Progenitor cell of endocrine pancreas (in vitro differentiated cells): ENCODE data around the gene STK35. TPM values are rescaled to one million over a fixed set of nuclear protein-coding genes. Genes with fewer than 3 reads are reported as not detected.

Experiments
- DNase-seq: peaks from one replicate; pipeline ENCODE4 v3.0.0; 2021; ENCODE audit warnings: low spot score; ENCODE audit not compliant: unreplicated experiment
- H3K27ac Mint-ChIP-seq: 2 replicates; pipeline ENCODE4 v1.8.0; 2021; ENCODE audit warnings: mild to moderate bottlenecking, moderate library complexity, mixed read lengths
- H3K27me3 Mint-ChIP-seq: 2 replicates; pipeline ENCODE4 v1.8.0; 2021; ENCODE audit warnings: mixed read lengths
- H3K36me3 Mint-ChIP-seq: 2 replicates; pipeline ENCODE4 v1.8.0; 2022; ENCODE audit warnings: mixed read lengths; ENCODE audit not compliant: insufficient read depth
- H3K4me1 Mint-ChIP-seq: 2 replicates; pipeline ENCODE4 v1.8.0; 2021; ENCODE audit warnings: low read depth, mixed read lengths
- H3K4me3 Mint-ChIP-seq: 2 replicates; pipeline ENCODE4 v1.8.0; 2021; ENCODE audit warnings: low read depth, mild to moderate bottlenecking, moderate library complexity, mixed read lengths
- H3K9me3 Mint-ChIP-seq: 2 replicates; pipeline ENCODE4 v1.8.0; 2021; ENCODE audit warnings: low read depth, mixed read lengths
- total RNA-seq: library from RNA; stranded (reverse); gene quantifications from 2 replicates; pipeline ENCODE4 v1.2.1, GENCODE V29; 2021
- TF ChIP-seq, protein P1 (sequence below): fragments of 200-600 bp; sonication (generic); IDR thresholded peaks from one replicate; pipeline ENCODE4 v1.5.0; 2021; ENCODE audit warnings: antibody characterized with exemption, mild to moderate bottlenecking; ENCODE audit not compliant: unreplicated experiment

Gene STK35
- total RNA-seq, 1 donor from 2014 or later = 41.9 TPM

DNA sequence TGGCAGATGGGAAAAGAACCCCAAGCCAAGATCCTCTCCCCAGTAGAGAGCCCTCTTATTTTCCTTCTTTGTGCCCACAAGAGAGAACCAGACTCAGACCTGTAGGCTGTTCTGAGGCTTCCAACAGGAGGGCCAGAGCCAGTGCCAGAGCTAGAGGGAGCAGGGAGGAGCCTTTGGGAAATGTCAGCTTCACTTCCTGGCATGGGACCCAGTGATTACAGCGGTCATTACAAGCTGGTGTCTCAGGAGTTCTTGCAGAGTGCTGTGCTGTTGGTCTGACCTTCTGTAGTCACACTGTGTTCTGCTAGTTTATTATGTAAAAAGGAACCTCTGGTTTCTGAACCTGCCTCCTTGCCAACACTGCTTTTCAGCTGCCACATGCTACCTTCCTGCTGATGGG is 38.9 kb downstream of the STK35 start:
- H3K27ac Mint-ChIP-seq = no peak overlapping the region
- no peaks in the 10 kb centered on the region for H3K9me3 Mint-ChIP-seq
- H3K36me3 Mint-ChIP-seq = peaks cover 3% of the 10 kb centered on the region
- no peaks in the 10 kb centered on the region for H3K27me3 Mint-ChIP-seq
- H3K4me1 Mint-ChIP-seq = no peaks in the 10 kb centered on the region
- DNase-seq = no peak
- TF ChIP-seq, protein P1, sequence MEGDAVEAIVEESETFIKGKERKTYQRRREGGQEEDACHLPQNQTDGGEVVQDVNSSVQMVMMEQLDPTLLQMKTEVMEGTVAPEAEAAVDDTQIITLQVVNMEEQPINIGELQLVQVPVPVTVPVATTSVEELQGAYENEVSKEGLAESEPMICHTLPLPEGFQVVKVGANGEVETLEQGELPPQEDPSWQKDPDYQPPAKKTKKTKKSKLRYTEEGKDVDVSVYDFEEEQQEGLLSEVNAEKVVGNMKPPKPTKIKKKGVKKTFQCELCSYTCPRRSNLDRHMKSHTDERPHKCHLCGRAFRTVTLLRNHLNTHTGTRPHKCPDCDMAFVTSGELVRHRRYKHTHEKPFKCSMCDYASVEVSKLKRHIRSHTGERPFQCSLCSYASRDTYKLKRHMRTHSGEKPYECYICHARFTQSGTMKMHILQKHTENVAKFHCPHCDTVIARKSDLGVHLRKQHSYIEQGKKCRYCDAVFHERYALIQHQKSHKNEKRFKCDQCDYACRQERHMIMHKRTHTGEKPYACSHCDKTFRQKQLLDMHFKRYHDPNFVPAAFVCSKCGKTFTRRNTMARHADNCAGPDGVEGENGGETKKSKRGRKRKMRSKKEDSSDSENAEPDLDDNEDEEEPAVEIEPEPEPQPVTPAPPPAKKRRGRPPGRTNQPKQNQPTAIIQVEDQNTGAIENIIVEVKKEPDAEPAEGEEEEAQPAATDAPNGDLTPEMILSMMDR = no peak
- no peak overlapping the region for H3K4me3 Mint-ChIP-seq

DNA sequence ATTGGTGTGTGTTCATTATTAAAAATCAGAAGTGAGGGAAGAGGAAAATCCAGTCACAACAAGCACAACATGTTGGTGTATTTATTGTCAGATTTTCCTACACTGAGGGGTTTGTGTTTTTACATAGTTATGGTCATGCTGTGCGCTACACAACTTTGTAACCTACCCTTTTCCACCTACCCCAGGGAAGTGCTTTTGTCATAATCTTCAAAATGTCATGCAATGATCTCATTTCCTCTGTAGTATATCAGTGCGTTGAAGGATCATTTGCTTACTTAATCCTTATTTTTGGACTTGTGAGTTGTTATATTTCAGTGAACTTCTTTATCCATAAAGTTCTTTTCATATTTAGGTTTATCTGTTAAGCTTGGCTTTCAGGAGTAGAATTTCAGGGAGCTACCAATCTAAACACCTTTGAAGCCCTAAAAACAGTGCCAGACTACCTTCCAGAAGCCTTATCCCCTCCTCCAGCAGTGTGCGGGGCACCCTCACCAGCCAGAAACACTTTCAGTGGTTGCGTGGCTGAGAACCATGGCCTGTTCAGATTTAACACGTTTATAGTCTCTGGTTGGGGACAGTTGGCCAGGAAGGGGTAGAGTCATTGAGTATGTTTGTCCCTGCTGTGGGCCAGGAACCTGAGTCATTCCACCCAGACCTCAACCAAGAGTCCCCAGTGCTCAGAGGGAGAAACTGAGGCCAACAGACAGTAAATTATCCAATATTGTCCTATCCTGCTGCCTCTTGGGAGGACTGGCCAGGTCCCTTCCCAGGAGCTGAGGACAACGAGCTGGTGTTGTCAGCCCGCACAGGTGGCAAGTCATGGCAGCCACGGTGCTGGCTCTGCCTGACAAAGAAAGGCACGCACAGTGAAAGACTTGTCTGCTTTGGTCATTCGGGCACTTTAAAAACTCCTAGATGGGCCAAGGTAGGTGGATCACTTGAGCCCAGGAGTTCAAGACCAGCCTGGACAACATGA is 40.3 kb downstream of the STK35 start:
- Mint-ChIP-seq H3K27me3 (no peaks in the 10 kb centered on the region), H3K36me3 (peaks cover 3% of the 10 kb centered on the region), H3K4me3 (no peak overlapping the region), H3K9me3 (no peaks in the 10 kb centered on the region), H3K27ac (no peak overlapping the region), H3K4me1 (no peaks in the 10 kb centered on the region)
- DNase-seq = no peak
- TF ChIP-seq, protein P1 = no peak

DNA sequence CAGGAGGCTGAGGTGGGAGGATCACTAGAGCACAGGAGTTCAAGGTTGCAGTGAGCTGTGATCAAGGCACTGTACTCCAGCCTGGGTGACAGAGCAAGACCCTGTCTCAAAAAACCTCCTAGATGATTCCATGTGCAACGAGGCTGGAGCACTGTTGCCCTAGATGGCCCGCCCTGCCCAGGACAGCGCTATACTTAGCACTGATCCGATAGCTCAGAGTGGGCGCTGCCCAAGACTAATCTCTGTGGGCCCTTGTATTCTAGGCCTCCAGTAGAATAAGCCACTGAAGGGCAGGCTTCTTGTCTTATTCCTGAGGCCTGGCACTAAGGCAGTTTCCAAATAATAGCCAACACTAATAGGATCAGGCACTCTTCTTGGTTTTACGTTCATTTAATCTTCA is 41.0 kb downstream of the STK35 start:
- H3K4me3 Mint-ChIP-seq = no peak overlapping the region
- H3K4me1 Mint-ChIP-seq = no peaks in the 10 kb centered on the region
- H3K27ac Mint-ChIP-seq = peak overlapping the region; percentile 33
- no peak for DNase-seq
- H3K27me3 Mint-ChIP-seq = no peaks in the 10 kb centered on the region
- no peaks in the 10 kb centered on the region for H3K9me3 Mint-ChIP-seq
- peaks cover 3% of the 10 kb centered on the region for H3K36me3 Mint-ChIP-seq
- TF ChIP-seq, protein P1 = no peak

DNA sequence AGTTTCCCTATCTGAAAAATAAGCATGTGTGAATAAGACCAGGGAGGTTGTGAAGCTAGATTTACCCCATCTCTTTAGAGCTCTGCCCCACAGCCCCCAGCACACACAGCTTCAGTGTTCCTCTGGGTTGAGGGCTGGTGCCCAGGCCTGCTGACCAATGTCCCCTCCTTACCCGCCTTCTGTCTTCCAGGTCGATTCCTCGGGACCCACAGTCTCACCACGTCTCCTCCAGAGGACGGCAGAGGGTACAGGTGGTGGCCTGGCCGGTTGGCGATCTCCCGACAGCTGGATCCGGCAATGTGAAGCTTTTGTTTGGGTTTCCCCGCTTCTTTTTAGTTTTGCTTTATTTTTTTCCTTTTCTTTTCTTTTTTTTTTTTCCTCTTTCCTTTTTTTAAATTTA is 42.0 kb downstream of the STK35 start:
- DNase-seq = no peak

DNA sequence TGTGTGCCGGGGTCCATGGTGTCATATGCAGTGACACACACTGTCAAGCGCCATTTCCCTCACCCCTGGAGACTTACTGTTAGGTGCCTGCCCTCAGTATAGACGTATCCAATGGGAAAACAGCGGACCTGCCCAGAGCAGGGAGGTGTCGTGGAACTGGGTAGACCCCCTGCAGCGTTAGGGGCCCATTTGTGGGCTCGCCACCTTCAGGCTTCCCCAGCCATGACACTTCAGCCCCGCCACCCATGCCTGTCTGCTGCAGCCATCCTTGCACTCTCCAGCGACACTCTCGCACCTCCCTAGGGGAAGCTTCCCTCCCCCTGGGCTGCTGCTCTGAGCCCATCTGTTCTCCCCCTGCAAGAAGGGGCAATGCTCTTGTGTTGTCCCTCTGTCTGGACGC is 43.2 kb downstream of the STK35 start:
- no peaks in the 10 kb centered on the region for H3K27me3 Mint-ChIP-seq
- DNase-seq = no peak
- H3K4me3 Mint-ChIP-seq = no peak overlapping the region
- no peak overlapping the region for H3K27ac Mint-ChIP-seq
- H3K9me3 Mint-ChIP-seq = no peaks in the 10 kb centered on the region
- no peaks in the 10 kb centered on the region for H3K4me1 Mint-ChIP-seq
- H3K36me3 Mint-ChIP-seq = peaks cover 3% of the 10 kb centered on the region
- TF ChIP-seq, protein P1 = no peak

More for the DNA sequence above, 42.0 kb downstream of the STK35 start:
- H3K36me3 Mint-ChIP-seq = peaks cover 3% of the 10 kb centered on the region
- H3K4me1 Mint-ChIP-seq = no peaks in the 10 kb centered on the region
- H3K9me3 Mint-ChIP-seq = no peaks in the 10 kb centered on the region
- TF ChIP-seq, protein P1 = no peak
- H3K27ac Mint-ChIP-seq = no peak overlapping the region
- H3K4me3 Mint-ChIP-seq = no peak overlapping the region
- no peaks in the 10 kb centered on the region for H3K27me3 Mint-ChIP-seq
